Right hindlimb (tissue), 1 donor: ENCODE data around the gene UCP3.

ENCODE experiments used
- DNase-seq: peaks from one replicate; pipeline ENCODE4 v3.0.0-alpha.2; 2018

Gene UCP3

DNA sequence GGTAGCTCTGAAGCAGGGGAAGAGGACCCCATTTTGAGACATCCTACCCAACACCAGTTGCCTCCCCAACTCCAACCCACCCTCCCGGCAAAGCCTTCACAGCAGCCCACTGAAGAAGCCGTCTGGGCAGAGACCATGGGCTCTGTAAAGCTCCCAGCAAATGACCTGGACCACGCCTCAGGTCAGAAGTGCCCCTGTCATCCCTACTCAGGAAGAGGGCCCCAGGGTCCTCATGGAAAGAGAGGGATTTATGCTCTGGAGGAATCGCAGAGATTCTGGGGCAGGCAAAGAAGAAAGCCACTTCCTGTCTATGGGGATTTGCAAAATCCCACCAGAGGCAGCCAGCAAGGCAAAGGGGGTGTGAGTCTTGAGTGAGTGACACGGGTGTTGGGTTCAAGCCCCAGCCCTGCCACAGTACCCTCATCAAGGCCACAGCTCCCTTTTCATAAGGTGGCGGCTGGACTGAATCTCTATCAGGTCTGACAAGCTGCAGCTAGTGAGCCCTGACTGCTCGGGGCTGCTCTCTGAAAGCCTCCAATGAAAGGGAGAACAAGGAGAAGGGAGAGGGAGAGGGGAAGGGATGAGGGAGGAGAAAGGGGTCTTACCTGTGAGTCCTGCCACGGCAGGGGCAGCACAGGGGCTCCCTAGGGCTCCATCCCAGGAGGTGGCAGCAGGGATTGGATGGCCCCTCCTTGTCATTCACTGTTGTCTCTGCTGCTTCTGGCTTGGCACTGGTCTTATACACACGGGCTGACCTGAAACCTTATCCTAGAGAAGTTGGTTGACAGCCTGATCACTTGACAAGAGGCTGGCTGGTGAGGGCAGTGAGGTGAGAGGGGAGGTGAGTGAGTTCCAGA is at the start of gene UCP3:
TSS of gene UCP3 (minus strand) at position 713 of the 857 bp plus-strand sequence. CDS start 2,043 bp downstream, outside the sequence.
- DNase-seq, result no peak

- no peak for DNase-seq
Measured at GRCh38 chr11:74057249-74058151, 48.6 kb upstream of the UCP3 start.

DNA sequence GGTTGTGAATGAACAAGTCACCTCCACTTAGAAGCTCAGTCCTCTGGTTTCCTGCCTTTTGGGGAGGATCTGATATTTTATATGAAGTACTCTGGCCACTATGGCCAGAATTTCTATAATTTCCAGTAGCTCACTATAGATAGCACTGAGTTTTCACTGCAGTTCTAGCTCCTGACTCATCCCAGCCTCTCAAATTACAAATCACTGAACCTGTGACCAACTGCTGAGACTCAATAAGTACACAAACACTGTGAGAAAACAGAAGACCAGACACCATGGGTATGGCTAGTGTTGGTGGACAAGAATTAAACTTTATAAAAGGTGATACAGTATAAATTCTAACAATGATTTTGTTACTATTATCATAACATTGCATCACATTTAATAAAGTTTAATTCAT is 47.1 kb upstream of the UCP3 start:
- DNase-seq, result no peak

DNA sequence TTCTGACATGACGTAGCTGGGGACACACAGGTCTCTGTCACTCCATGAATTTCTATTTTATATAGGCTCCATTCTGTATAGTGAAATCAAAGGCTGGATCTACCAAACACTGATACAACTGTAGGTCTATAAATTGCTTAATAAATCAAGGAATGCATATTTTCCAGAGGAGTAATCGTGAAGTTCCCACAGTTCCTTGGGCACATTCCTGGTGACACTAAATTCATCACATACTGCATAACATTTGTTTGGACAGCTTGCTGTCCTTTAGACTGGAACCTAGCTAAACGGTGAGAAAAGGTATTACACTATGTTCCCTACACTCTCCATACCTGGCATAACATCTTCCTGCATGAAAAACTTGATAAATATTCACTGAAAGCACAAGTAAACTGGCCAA is 41.6 kb upstream of the UCP3 start:
- DNase-seq, result no peak

DNA sequence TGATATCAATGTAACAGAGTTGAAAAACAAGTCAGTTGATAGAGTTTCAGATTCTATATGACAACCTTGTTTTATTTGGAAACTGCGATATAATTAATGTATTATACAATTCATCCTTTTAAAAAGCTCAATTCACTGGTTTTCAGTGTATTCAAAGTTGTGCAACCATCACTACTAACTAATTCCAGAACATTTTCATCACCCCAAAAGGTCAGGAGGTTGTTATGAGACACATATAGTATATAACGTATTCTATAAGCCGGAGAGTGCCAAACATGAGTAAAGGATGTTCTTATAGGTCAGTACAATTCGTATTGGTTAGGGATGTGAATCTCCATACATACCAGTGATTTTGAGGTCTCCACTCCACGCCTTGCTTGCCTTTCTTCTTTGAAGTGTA is 40.1 kb upstream of the UCP3 start:
- no peak for DNase-seq

DNA sequence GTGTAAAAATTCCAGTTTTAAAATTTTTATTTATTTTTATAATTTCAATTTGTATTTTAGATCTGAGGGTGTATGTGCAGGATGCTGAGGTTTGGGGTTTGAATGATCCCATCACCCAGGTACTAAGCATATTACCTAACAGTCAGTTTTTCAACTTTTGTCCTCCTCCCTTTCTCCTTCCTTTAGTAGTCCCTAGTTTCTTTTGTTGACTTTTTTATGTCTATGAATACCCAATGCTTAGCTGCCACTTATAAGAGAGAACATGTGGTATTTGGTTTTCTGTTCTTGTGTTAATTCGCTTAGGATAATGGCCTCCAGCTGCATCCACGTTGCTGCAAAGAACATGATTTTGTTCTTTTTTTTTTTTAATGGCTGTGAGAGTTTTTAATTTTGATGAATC is 35.7 kb upstream of the UCP3 start:
- no peak for DNase-seq

DNA sequence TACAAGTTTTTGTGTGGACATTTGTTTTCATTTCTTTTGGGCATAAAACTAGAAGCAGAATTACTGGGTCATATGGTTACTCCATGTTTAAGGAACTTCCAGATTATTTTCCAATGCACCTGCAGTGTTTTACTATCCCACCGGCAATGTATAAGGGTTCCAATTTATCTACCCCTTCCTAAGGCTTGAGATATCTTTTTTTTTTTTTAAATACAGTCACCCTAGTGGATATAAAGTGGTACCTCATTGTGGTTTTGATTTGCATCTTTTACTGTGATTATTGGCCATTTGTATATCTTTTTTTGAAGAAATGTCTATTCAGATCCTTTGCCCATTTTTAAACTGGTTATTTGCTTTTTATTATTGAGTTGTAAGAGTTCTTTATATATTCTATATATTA is 34.6 kb upstream of the UCP3 start:
- no peak for DNase-seq

GRCh38 chr11:74037309-74037708 is 28.4 kb upstream of the UCP3 start:
- no peak for DNase-seq

- DNase-seq, result no peak
Measured at GRCh38 chr11:74035264-74035663, 26.4 kb upstream of the UCP3 start.

DNA sequence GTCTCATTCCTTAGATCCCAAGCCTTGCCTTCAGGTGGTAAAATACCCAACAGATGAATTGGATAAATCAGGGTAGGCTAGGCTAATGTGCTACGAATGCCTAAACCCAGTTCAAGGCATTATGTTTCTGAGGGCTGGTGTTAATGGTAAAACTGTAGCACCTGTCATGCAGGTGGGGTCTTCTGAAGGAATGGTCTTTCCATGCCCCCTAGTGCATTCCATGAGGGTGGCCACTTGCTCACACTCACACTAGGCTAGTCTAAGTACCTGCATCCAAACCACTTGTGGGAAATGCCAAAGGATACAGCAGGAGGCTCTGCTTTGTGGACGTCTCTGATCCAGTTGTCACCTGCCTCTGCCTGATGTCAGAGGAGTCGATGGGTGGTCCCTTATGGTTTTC is 24.2 kb upstream of the UCP3 start:
- DNase-seq, result no peak

- no peak for DNase-seq
Measured at GRCh38 chr11:74030723-74031676, 22.1 kb upstream of the UCP3 start.

DNA sequence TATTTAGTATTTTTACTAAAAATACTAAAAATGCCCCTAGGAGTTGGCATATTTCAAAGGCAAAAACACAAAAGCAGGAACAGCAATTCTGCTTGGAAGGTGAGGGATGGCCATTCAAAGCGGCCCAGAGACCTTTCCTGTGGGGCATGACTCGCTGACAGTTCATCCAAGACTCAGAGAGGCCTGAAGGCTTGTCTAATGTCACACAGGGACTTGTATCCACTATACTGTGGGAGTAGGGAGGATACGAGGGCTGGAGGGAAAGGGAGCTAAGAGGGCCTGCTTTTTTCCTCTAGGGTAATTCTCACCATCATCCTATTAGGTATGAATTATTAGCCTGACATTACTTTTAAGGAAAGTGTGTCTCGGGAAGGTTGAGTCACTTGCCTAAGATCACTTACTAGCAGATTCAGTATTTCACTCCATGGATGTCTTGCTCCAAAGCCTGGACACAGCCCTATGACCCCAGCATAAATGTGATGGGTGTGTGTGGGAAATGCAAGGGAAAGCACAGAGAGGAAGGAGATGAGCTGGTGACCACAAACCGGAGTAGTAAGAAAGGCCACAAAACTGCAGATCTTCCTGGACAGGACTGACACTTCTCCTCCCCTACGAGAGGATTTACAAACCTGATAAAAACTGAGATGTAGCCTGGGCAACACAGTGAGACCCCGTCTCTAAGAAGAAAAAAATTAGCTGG is 16.7 kb upstream of the UCP3 start:
- DNase-seq, result no peak

DNA sequence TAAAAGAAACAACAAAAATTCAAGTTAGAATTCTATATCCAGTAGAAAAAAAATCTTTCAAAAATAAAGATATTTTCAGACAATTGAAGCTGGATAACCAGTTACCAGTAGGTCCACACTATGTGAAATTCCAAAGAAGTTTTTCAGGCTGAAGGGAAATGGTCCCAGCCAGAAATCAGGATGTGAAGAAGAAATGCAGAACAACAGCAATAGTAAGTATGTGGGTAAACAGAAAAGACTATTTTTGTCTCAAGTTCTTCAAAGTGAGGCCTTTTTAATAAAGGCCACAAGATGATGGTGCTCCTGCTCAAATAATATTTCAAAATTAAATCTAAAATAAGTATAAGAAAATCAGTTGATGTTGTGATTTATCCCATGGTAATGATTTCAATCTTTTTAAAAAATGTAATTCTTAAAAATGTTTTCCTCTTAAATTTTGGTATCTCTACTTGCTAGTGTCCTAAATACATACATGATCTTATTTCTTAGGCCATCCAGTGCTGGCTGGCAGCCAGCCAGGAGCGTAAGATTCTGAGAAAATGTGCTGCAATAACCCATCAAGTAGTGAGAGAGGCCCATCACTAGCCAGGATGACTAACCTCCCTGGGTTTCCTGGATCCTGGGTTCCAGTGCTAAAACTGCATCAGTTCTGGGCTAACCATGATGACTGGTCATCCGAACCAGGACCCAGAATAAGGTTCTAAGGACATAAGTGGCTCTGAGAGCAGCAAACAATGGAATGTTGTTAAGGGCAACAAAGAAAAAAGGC is 15.6 kb upstream of the UCP3 start:
- DNase-seq, result no peak

GRCh38 chr11:74023276-74023675 is 14.4 kb upstream of the UCP3 start:
- DNase-seq, result no peak

DNA sequence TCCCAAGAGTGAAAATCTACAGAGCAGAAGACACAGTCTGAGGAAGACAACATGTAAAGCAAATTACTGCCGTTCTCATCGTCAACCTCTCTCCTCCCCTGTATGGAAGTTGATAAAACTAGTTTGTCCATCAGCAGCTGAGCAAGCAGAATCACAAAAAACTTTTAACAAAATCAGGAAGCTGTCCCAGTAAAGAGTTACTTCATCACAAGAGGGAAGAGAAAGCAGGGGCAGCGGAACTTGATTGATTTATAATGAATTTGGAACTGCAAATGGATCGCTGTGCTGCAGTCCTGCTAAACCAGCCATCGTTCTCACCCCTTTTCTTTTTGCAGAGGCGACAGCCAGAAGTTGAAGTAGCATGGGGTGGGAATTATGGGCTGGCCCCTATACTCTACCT is 13.7 kb upstream of the UCP3 start:
- DNase-seq, result no peak

DNA sequence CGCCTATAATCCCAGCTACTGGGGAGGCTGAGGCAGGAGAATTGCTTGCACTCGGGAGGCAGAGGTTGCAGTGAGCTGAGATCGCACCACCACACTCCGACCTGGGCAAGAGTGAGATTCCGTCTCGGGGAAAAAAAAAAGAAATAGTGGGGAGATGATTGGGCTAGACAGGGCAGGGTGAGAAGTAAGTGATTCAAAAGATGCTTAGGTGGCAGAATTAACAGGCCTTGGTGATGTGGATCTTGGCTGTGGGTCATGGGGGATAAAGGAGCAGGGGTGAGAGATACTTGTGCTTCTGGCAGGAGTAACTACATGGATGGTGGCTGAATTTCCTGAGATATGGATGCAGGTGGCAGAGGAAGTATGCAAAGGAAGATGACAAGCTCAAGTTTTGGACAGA is 13.1 kb upstream of the UCP3 start:
- DNase-seq, result no peak

DNA sequence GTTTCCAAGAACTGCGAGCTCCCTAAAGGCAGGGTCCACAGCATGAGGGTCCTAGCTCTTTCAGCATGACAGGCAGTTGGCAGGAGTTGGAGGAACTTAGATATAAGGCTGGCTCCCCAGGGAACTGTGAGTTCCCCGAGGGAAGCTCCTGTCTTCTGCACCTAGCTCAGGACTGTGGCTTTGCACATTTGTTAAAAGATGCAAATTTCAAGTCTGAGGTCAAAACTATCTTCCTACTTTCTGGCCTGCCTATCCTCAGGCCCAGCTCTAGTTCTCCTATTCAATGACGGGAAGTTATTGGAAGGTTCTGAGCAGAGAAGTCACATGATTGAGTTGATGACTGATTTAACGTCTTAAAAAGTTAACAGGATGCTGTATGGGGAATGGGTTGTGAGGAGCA is 11.7 kb upstream of the UCP3 start:
- DNase-seq, result no peak

DNA sequence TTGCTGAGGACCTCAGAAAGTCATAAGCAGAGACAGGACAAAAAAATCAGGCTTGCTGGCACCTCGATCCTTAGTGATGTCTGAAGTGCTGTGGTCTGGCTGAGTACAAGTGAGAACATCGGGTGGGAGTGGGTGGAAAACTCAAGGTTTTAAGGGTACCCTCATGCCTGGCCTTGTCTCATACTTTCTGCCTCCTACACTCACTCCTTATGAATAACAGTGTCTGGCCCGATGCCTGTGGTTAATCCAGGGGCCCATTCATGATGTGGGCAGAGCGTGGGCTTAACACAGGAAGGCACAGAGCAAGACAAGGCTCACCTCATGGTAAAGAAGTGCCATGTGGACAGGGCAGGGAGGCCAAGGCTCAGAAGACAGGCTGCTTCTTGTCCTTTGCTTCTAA is 11.0 kb upstream of the UCP3 start:
- DNase-seq, result no peak

DNA sequence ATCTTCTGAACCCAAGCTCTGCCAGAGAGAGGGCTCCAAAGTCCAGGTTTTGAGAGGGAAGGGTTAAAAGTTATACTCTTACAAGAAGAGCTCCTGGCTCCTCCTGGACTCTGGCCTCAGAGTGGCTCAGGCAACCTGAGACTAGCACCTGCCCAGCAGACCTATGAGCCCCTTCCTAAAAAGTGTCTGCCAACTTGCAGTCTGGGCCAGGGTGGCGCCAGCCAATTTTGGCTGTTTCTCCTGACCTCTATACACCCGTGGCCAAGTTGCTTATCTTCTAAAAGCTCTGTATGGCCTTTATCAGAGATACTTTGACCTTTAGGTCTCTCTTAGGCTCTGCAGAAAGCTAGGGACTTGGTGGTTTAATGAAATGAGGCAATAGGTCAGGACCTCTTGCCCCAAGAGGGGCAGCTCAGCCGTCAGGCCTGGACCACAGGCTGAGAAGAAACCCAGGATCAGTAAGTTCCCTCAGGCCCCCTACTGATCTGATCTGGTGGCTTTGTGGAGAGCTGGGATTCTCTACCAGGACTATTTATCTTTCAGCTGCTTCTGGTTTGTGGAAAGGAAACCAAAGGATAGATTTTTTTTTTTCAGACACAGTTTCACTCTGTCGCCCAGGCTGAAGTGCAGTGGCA is 10.3 kb upstream of the UCP3 start:
- no peak for DNase-seq

DNA sequence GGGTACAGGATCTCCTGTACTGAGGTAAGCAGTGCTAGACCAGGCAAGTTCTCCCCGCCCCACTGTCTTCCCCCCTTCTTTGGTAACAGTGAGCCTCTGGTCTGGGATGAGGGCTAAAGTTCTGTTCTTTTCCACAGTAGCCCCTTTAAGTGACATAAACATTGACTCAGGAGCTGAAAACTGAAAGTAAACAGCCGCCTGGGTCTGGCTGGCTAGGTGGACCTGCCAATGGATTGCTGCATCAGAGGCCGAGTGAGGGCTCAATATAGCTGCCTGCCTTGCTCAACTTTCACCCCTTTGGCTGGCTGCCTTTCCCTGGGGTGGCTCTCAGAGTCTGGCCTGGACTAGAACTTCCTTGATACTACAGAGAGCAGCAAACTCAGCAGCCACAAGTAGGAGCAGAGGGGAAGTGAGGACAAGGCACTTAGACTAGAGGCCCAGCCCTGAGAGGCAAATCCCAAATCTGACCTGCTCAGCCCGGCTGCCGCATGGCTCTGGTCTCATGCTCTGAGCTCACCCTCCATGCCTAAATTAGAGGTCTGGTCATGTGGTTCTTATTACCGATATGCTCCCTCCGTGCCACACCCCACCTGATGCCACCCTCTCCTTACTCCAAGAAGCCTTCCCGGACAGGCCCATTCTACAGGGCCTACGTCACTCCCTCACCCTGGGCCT is 9.6 kb upstream of the UCP3 start:
- DNase-seq, result peak; percentile 66
